Measurements from ENCODE around the gene CAV3. TPM values are rescaled to one million over a fixed set of nuclear protein-coding genes. Genes with fewer than 3 reads are reported as not detected.

The CAV3 gene
- total RNA-seq, 1 experiment from 2014 or later, result 0.24 TPM

DNA sequence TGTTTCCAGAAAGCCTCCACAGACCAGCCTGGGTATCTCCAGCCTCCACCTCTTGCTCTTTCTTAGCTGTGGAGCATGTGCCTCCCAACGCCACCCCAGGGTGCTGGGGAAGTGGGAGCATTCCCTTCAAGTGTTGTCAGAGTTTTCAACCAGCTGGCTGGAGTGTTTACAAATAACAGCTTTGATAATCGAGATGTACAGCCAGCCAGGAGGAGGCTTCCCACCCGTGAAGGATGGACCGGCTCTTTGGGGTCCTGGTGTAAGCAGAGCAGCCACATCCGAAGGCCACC, 44.3 kb downstream of the CAV3 start:
- ChIA-PET CTCF (interaction anchor here (0.5 kb wide), 1 partner anchor 96 kb away, joined by 3 read pairs; no protein-coding TSS in a partner anchor), POLR2A (ENCODE audit: unreplicated experiment) (no interaction called here)
- no TSS peak for BruUV-seq (replicated peaks)
- DNase-seq, result no peak
- H3F3A ChIP-seq (ENCODE audit: insufficient read depth, low read depth), result no peaks in the 10 kb centered on the region
- no peaks in the 10 kb centered on the region for H3K9me3 ChIP-seq (ENCODE audit: insufficient read depth, low read depth)
- intact Hi-C loops (cut with micrococcal nuclease; ENCODE audit: unreplicated experiment), result loop anchor here (10.0 kb wide), 1 partner anchor 97 kb away; no protein-coding TSS in a partner anchor
- H3K36me3 ChIP-seq (ENCODE audit: low read depth), result no peaks in the 10 kb centered on the region
- H3K27me3 ChIP-seq (ENCODE audit: insufficient read depth, low read depth), result no peaks in the 10 kb centered on the region
- H4K20me1 ChIP-seq (ENCODE audit: insufficient read depth), result no peaks in the 10 kb centered on the region
- H3K4me3 ChIP-seq, result no peak overlapping the region
- H3K9me2 ChIP-seq (ENCODE audit: insufficient read depth), result no peaks in the 10 kb centered on the region
- no peaks in the 10 kb centered on the region for H3K4me1 ChIP-seq (replicated peaks; ENCODE audit: insufficient read depth)
- H3K27ac ChIP-seq, result no peak overlapping the region
- H2AFZ ChIP-seq, result no peak overlapping the region
- TF ChIP-seq, protein P1, sequence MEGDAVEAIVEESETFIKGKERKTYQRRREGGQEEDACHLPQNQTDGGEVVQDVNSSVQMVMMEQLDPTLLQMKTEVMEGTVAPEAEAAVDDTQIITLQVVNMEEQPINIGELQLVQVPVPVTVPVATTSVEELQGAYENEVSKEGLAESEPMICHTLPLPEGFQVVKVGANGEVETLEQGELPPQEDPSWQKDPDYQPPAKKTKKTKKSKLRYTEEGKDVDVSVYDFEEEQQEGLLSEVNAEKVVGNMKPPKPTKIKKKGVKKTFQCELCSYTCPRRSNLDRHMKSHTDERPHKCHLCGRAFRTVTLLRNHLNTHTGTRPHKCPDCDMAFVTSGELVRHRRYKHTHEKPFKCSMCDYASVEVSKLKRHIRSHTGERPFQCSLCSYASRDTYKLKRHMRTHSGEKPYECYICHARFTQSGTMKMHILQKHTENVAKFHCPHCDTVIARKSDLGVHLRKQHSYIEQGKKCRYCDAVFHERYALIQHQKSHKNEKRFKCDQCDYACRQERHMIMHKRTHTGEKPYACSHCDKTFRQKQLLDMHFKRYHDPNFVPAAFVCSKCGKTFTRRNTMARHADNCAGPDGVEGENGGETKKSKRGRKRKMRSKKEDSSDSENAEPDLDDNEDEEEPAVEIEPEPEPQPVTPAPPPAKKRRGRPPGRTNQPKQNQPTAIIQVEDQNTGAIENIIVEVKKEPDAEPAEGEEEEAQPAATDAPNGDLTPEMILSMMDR (conservative IDR thresholded peaks at IDR 0.05), result no peak
- TF ChIP-seq EZH2 (IDR thresholded peaks at IDR 0.05; ENCODE audit: low read depth), result no peak
- H3K4me2 ChIP-seq, result no peak overlapping the region
- no peaks in the 10 kb centered on the region for H3K79me2 ChIP-seq (ENCODE audit: low read depth)

DNA sequence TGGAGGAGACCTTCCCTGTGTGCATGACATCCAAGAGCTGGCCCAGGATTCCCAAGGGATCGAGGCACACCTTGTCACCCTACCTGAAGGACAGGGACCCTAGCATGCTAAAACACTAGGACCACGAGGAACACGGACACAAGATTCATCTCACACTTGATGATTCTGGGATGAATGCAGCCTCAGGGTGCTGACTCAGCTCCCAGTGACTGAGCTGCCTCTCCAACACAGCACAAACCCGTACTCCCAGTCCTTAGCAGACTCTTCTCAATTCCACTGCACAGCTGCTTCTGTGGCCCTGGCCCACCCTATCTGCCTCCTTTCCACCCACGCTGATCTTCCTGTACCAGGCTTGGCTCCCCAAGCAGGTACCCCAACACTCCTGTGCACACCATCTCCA, 44.9 kb downstream of the CAV3 start:
- TF ChIP-seq EZH2 (IDR thresholded peaks at IDR 0.05; ENCODE audit: low read depth), result no peak
- TF ChIP-seq, protein P1 (conservative IDR thresholded peaks at IDR 0.05), result no peak
- no TSS peak for BruUV-seq (replicated peaks)
- H3K36me3 ChIP-seq (ENCODE audit: low read depth), result no peaks in the 10 kb centered on the region
- no peaks in the 10 kb centered on the region for H4K20me1 ChIP-seq (ENCODE audit: insufficient read depth)
- no peaks in the 10 kb centered on the region for H3K79me2 ChIP-seq (ENCODE audit: low read depth)
- H3K4me2 ChIP-seq, result no peak overlapping the region
- H3K4me1 ChIP-seq (replicated peaks; ENCODE audit: insufficient read depth), result no peaks in the 10 kb centered on the region
- no peak overlapping the region for H3K4me3 ChIP-seq
- no peak for DNase-seq
- H3K9me2 ChIP-seq (ENCODE audit: insufficient read depth), result no peaks in the 10 kb centered on the region
- H3K27ac ChIP-seq, result no peak overlapping the region
- H3K9me3 ChIP-seq (ENCODE audit: insufficient read depth, low read depth), result no peaks in the 10 kb centered on the region
- no peaks in the 10 kb centered on the region for H3K27me3 ChIP-seq (ENCODE audit: insufficient read depth, low read depth)
- intact Hi-C loops (cut with micrococcal nuclease; ENCODE audit: unreplicated experiment), result loop anchor here (10.0 kb wide), 1 partner anchor 96 kb away; no protein-coding TSS in a partner anchor
- H3F3A ChIP-seq (ENCODE audit: insufficient read depth, low read depth), result no peaks in the 10 kb centered on the region
- no peak overlapping the region for H2AFZ ChIP-seq
- POLR2A ChIA-PET (ENCODE audit: unreplicated experiment), result no interaction called here
- CTCF ChIA-PET, result interaction anchor here (0.5 kb wide), 1 partner anchor 95 kb away, joined by 3 read pairs; no protein-coding TSS in a partner anchor

- H3K27ac ChIP-seq, result no peak overlapping the region
- no peaks in the 10 kb centered on the region for H3K36me3 ChIP-seq (ENCODE audit: low read depth)
- H3F3A ChIP-seq (ENCODE audit: insufficient read depth, low read depth), result no peaks in the 10 kb centered on the region
- no peaks in the 10 kb centered on the region for H3K9me3 ChIP-seq (ENCODE audit: insufficient read depth, low read depth)
- H3K9me2 ChIP-seq (ENCODE audit: insufficient read depth), result no peaks in the 10 kb centered on the region
- POLR2A ChIA-PET (ENCODE audit: unreplicated experiment), result no interaction called here
- H3K79me2 ChIP-seq (ENCODE audit: low read depth), result no peaks in the 10 kb centered on the region
- H3K27me3 ChIP-seq (ENCODE audit: insufficient read depth, low read depth), result no peaks in the 10 kb centered on the region
- intact Hi-C loops (cut with micrococcal nuclease; ENCODE audit: unreplicated experiment), result no loop called here
- no peaks in the 10 kb centered on the region for H4K20me1 ChIP-seq (ENCODE audit: insufficient read depth)
- DNase-seq, result no peak
- TF ChIP-seq EZH2 (IDR thresholded peaks at IDR 0.05; ENCODE audit: low read depth), result no peak
- TF ChIP-seq, protein P1 (conservative IDR thresholded peaks at IDR 0.05), result no peak
- H3K4me3 ChIP-seq, result no peak overlapping the region
- H3K4me1 ChIP-seq (replicated peaks; ENCODE audit: insufficient read depth), result no peaks in the 10 kb centered on the region
- no peak overlapping the region for H3K4me2 ChIP-seq
- CTCF ChIA-PET, result no interaction called here
- BruUV-seq (replicated peaks), result no TSS peak
- no peak overlapping the region for H2AFZ ChIP-seq
These were observed 46.7 kb downstream of the CAV3 start for GRCh38 chr3:8780279-8780678.
